ENCODE measurements around the gene CHCHD4. TPM values are rescaled to one million over a fixed set of nuclear protein-coding genes. Genes with fewer than 3 reads are reported as not detected.

The CHCHD4 gene
- total and polyA plus RNA-seq, 2 of the 13 experiments (the other 11 are each of a cell fraction or from before 2014, with no cell fraction given), result 15.8 to 24.1 TPM

GRCh38 chr3:14124615-14125192, at the start of gene CHCHD4, which contains the start of gene TMEM43 (continued):
- TF ChIP-seq THAP9 (CRISPR knock-in tag; IDR thresholded peaks at IDR 0.05; ENCODE audit: borderline replicate concordance) (no peak), GFI1 (CRISPR knock-in tag; IDR thresholded peaks at IDR 0.05; ENCODE audit: borderline replicate concordance) (no peak; the same call in 1 of the 2 replicates), ERF (CRISPR knock-in tag; IDR thresholded peaks at IDR 0.05) (peak; percentile 25), BATF2 (CRISPR knock-in tag; IDR thresholded peaks at IDR 0.05) (peak; percentile 20; the same call in 1 of the 2 replicates), ARNTL (CRISPR knock-in tag; IDR thresholded peaks at IDR 0.05) (peak; percentile 59), ZNF318 (CRISPR knock-in tag; IDR thresholded peaks at IDR 0.05) (no peak), CREB3 (CRISPR knock-in tag; IDR thresholded peaks at IDR 0.05) (no peak), KLF6 (CRISPR knock-in tag; IDR thresholded peaks at IDR 0.05) (peak; percentile 64; the same call in 1 of the 2 replicates), TOE1 (CRISPR knock-in tag; IDR thresholded peaks at IDR 0.05) (0 out of 2 replicates have a peak, but pooled peaks have one; percentile 16), ZNF572 (CRISPR knock-in tag; IDR thresholded peaks at IDR 0.05) (no peak), ZNF446 (CRISPR knock-in tag; IDR thresholded peaks at IDR 0.05) (no peak), ZFY (CRISPR knock-in tag; IDR thresholded peaks at IDR 0.05) (peak; percentile 97), MYPOP (CRISPR knock-in tag; IDR thresholded peaks at IDR 0.05) (peak; percentile 85), ZNF367 (CRISPR knock-in tag; IDR thresholded peaks at IDR 0.05; ENCODE audit: borderline replicate concordance) (0 out of 2 replicates have a peak, but pooled peaks have one; percentile 48), TCF7 (IDR thresholded peaks at IDR 0.05; ENCODE audit: low read depth) (no peak)
